GM04503 (cell line): ENCODE measurements around the gene MYCL.
A peak's percentile ranks its signal among the peaks of the same experiment; 100 is the strongest.
"Not testable (repeated sequence)": the region's sequence is repeated elsewhere in the genome, so short reads cannot be mapped to it uniquely, and the experiment has no call there.

Source experiments
- DNase-seq: peaks from one replicate; pipeline ENCODE4 v3.0.0-alpha.2; 2012; ENCODE audit warnings: low read depth

Gene MYCL

GRCh38 chr1:39917825-39918224, 16.1 kb upstream of the MYCL start:
- DNase-seq = no peak

- no peak for DNase-seq
These were observed 13.9 kb upstream of the MYCL start for GRCh38 chr1:39915499-39916129.

GRCh38 chr1:39913136-39913535, 11.4 kb upstream of the MYCL start:
- DNase-seq = not testable (repeated sequence)

- no peak for DNase-seq
These were observed 8.5 kb upstream of the MYCL start for GRCh38 chr1:39910263-39910662.

GRCh38 chr1:39908534-39908933, 6.8 kb upstream of the MYCL start:
- no peak for DNase-seq

GRCh38 chr1:39907528-39908453, 6.1 kb upstream of the MYCL start:
- no peak for DNase-seq

GRCh38 chr1:39905172-39905571, 3.5 kb upstream of the MYCL start:
- DNase-seq = no peak

- no peak for DNase-seq
These were observed 717 bp upstream of the MYCL start for GRCh38 chr1:39902460-39902807.

GRCh38 chr1:39901464-39901713, 328 bp downstream of the MYCL start:
- DNase-seq = no peak

GRCh38 chr1:39900662-39901463, 854 bp downstream of the MYCL start:
- DNase-seq = no peak

- DNase-seq = no peak
These were observed 1.8 kb downstream of the MYCL start for GRCh38 chr1:39899611-39900538.

GRCh38 chr1:39898648-39899603, 2.8 kb downstream of the MYCL start:
- no peak for DNase-seq

GRCh38 chr1:39898191-39898590, 3.5 kb downstream of the MYCL start:
- no peak for DNase-seq

GRCh38 chr1:39896909-39897685, 4.6 kb downstream of the MYCL start:
- DNase-seq = no peak

- no peak for DNase-seq
These were observed 5.8 kb downstream of the MYCL start for GRCh38 chr1:39895731-39896480.

GRCh38 chr1:39894884-39895495, 6.7 kb downstream of the MYCL start:
- DNase-seq = no peak

- peak; percentile 46 for DNase-seq
These were observed 8.8 kb downstream of the MYCL start for GRCh38 chr1:39892601-39893595.
